ENCODE results near the gene GPS2.

Gene GPS2

DNA sequence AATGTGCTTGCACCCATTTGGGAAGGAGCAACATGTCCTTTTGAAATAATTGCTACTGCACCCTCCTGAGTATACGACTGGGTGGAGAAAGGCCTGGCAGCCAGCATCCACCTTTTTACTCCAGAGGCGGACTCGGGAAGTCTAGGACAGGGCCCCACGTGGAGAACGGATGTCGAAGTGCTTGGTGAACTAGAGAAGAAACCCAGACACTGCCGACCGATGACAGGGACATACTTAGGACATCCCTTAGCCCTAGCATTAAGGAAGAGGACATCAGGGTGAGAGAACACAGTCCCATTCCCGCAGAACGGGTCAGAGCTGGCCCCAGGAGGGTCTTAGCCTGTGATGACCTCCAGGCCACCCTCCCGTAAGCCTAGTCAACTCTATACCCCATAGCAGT is 24.5 kb downstream of the GPS2 start:
- Histone ChIP-seq H3K27ac (ENCODE audit: low read length) (no peak overlapping the region), H2AFZ (ENCODE audit: low read depth, low read length) (no peak overlapping the region), H3K9me3 (ENCODE audit: insufficient read depth, low read length) (no peaks in the 10 kb centered on the region), H3K4me3 (ENCODE audit: low read length) (no peak overlapping the region), H4K20me1 (ENCODE audit: insufficient read depth, low read length) (no peaks in the 10 kb centered on the region), H3K79me2 (ENCODE audit: low read length) (no peaks in the 10 kb centered on the region), H3K4me1 (ENCODE audit: low read length) (no peaks in the 10 kb centered on the region), H3K4me2 (ENCODE audit: low read length) (no peak overlapping the region), H3K9ac (ENCODE audit: low read length) (no peak overlapping the region), H3K36me3 (replicated peaks; ENCODE audit: low read depth, low read length) (no peaks in the 10 kb centered on the region), H3K27me3 (ENCODE audit: low read depth, low read length) (no peaks in the 10 kb centered on the region)
- TF ChIP-seq EZH2phosphoT487 (IDR thresholded peaks at IDR 0.05; ENCODE audit: low read depth) = no peak
- TF ChIP-seq, protein P1, sequence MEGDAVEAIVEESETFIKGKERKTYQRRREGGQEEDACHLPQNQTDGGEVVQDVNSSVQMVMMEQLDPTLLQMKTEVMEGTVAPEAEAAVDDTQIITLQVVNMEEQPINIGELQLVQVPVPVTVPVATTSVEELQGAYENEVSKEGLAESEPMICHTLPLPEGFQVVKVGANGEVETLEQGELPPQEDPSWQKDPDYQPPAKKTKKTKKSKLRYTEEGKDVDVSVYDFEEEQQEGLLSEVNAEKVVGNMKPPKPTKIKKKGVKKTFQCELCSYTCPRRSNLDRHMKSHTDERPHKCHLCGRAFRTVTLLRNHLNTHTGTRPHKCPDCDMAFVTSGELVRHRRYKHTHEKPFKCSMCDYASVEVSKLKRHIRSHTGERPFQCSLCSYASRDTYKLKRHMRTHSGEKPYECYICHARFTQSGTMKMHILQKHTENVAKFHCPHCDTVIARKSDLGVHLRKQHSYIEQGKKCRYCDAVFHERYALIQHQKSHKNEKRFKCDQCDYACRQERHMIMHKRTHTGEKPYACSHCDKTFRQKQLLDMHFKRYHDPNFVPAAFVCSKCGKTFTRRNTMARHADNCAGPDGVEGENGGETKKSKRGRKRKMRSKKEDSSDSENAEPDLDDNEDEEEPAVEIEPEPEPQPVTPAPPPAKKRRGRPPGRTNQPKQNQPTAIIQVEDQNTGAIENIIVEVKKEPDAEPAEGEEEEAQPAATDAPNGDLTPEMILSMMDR (IDR thresholded peaks at IDR 0.05; ENCODE audit: low read depth, low read length) = no peak

DNA sequence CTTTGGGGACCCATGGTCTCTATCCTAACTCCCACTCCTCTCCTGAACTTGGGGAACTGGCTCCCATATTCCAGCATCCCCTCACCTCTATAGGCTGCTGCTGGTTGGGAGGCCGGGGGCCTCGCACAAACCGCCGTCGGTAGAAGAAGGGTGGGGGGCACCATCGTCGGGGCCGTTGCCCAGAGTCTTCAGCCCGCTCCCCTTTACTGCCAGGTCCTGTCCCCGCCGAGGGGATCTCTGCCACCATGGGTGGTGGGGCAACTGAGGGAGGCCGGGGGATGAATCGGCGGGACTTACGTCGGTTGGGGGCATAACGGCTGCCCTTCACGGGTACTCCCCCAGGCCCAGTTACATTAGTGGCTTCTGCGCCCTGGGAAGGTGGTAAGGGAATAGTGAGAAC is 25.0 kb downstream of the GPS2 start:
- no peaks in the 10 kb centered on the region for H3K36me3 ChIP-seq (replicated peaks; ENCODE audit: low read depth, low read length)
- H3K27me3 ChIP-seq (ENCODE audit: low read depth, low read length) = no peaks in the 10 kb centered on the region
- H3K27ac ChIP-seq (ENCODE audit: low read length) = no peak overlapping the region
- no peak overlapping the region for H3K9ac ChIP-seq (ENCODE audit: low read length)
- H3K4me3 ChIP-seq (ENCODE audit: low read length) = no peak overlapping the region
- H4K20me1 ChIP-seq (ENCODE audit: insufficient read depth, low read length) = no peaks in the 10 kb centered on the region
- no peak for TF ChIP-seq EZH2phosphoT487 (IDR thresholded peaks at IDR 0.05; ENCODE audit: low read depth)
- TF ChIP-seq, protein P1 (IDR thresholded peaks at IDR 0.05; ENCODE audit: low read depth, low read length) = no peak
- no peaks in the 10 kb centered on the region for H3K9me3 ChIP-seq (ENCODE audit: insufficient read depth, low read length)
- no peaks in the 10 kb centered on the region for H3K79me2 ChIP-seq (ENCODE audit: low read length)
- no peaks in the 10 kb centered on the region for H3K4me1 ChIP-seq (ENCODE audit: low read length)
- no peak overlapping the region for H3K4me2 ChIP-seq (ENCODE audit: low read length)
- no peak overlapping the region for H2AFZ ChIP-seq (ENCODE audit: low read depth, low read length)

DNA sequence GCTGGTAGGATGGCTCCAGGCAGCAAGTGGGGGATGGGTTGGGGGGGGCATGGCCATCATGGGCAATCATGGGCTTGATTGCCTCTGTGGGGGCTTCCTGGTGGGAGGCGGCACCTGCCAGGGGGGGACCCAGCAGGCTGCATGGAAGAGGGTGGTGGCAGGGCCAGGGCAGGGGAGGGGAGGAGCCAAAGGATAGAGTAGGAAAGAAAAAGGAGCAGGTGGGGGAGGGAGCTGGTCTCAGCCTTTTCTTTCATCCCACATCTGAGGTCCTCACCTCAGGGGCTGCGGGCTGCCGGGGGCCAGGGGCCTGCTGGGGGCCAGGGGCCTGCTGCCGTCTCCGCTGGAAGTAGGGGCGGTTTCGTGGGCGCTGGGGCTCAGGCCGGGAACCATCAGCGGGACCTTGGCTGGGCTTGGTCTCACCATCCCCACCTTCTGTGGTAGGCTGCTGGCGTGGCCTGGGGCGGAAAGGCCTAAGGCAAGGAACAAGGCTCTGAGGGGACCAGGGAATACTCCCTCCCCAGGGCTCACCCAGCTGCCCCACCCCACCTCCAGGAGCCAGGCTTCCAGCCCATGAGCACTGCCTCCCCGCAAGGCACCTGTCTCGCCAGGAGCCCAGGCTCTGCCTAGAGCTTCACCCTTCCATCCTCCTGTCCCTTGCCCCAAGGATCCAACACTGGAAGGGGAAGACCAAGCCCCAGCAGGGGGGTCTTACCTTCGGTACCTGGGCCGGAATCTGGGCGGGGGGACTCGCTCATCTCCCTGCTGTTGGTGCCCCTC is 25.7 kb downstream of the GPS2 start:
- no peaks in the 10 kb centered on the region for H3K79me2 ChIP-seq (ENCODE audit: low read length)
- H3K4me1 ChIP-seq (ENCODE audit: low read length) = no peaks in the 10 kb centered on the region
- no peak overlapping the region for H3K9ac ChIP-seq (ENCODE audit: low read length)
- no peak overlapping the region for H3K4me2 ChIP-seq (ENCODE audit: low read length)
- H3K4me3 ChIP-seq (ENCODE audit: low read length) = no peak overlapping the region
- no peaks in the 10 kb centered on the region for H3K9me3 ChIP-seq (ENCODE audit: insufficient read depth, low read length)
- no peak overlapping the region for H3K27ac ChIP-seq (ENCODE audit: low read length)
- no peaks in the 10 kb centered on the region for H3K36me3 ChIP-seq (replicated peaks; ENCODE audit: low read depth, low read length)
- no peaks in the 10 kb centered on the region for H4K20me1 ChIP-seq (ENCODE audit: insufficient read depth, low read length)
- H2AFZ ChIP-seq (ENCODE audit: low read depth, low read length) = no peak overlapping the region
- TF ChIP-seq EZH2phosphoT487 (IDR thresholded peaks at IDR 0.05; ENCODE audit: low read depth) = no peak
- TF ChIP-seq, protein P1 (IDR thresholded peaks at IDR 0.05; ENCODE audit: low read depth, low read length) = no peak
- H3K27me3 ChIP-seq (ENCODE audit: low read depth, low read length) = no peaks in the 10 kb centered on the region

DNA sequence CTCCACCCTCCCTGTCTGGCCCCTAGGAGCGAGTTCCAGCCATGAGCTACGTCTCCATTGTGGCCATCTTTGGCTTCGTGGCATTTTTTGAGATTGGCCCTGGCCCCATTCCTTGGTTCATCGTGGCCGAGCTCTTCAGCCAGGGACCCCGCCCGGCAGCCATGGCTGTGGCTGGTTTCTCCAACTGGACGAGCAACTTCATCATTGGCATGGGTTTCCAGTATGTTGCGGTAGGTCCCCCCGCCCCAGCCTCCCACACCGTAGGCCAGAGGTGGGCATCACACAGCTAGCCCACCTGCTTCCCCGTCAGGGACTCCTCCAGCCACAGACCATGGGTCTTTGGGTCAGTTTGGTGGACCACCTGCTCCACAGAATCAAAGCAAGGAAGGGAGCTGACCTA is 29.5 kb downstream of the GPS2 start:
- no peak for TF ChIP-seq EZH2phosphoT487 (IDR thresholded peaks at IDR 0.05; ENCODE audit: low read depth)
- TF ChIP-seq, protein P1 (IDR thresholded peaks at IDR 0.05; ENCODE audit: low read depth, low read length) = no peak
- Histone ChIP-seq H3K4me3 (ENCODE audit: low read length) (no peak overlapping the region), H3K27ac (ENCODE audit: low read length) (no peak overlapping the region), H3K79me2 (ENCODE audit: low read length) (no peaks in the 10 kb centered on the region), H3K27me3 (ENCODE audit: low read depth, low read length) (no peaks in the 10 kb centered on the region), H3K4me2 (ENCODE audit: low read length) (no peak overlapping the region), H3K9me3 (ENCODE audit: insufficient read depth, low read length) (no peaks in the 10 kb centered on the region), H3K36me3 (replicated peaks; ENCODE audit: low read depth, low read length) (no peaks in the 10 kb centered on the region), H4K20me1 (ENCODE audit: insufficient read depth, low read length) (no peaks in the 10 kb centered on the region), H3K9ac (ENCODE audit: low read length) (no peak overlapping the region), H2AFZ (ENCODE audit: low read depth, low read length) (no peak overlapping the region), H3K4me1 (ENCODE audit: low read length) (peaks cover 11% of the 10 kb centered on the region)

Measured in OCI-LY3 (cell line).